Measurements from ENCODE around the gene TLL1.

TLL1 gene

DNA sequence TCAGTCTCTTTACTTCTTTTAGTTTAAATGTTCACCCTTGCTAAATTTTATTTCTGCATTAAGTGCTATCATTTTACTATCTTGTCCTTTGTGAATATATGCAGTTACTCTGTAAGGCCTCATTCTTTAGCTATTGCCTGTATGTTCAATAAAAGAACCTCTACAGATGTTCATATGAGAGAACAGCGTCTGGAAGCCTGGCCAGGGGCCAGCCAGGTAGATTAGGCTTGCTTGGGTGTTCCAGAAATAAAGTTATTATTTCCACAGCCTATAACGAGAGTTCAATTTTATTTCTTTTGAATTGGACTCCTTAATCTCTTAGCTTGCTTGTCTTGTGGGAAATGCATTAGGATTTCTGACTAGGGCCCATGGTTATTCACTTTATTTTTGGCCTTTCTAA, 214.5 kb downstream of the TLL1 start:
- TF ChIP-seq, protein P1, sequence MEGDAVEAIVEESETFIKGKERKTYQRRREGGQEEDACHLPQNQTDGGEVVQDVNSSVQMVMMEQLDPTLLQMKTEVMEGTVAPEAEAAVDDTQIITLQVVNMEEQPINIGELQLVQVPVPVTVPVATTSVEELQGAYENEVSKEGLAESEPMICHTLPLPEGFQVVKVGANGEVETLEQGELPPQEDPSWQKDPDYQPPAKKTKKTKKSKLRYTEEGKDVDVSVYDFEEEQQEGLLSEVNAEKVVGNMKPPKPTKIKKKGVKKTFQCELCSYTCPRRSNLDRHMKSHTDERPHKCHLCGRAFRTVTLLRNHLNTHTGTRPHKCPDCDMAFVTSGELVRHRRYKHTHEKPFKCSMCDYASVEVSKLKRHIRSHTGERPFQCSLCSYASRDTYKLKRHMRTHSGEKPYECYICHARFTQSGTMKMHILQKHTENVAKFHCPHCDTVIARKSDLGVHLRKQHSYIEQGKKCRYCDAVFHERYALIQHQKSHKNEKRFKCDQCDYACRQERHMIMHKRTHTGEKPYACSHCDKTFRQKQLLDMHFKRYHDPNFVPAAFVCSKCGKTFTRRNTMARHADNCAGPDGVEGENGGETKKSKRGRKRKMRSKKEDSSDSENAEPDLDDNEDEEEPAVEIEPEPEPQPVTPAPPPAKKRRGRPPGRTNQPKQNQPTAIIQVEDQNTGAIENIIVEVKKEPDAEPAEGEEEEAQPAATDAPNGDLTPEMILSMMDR (IDR thresholded peaks at IDR 0.05; ENCODE audit: low read depth, low read length, missing control alignments), result no peak
- no peak for DNase-seq (ENCODE audit: low read depth)
- H3K4me3 ChIP-seq (ENCODE audit: low read depth, low read length), result no peak overlapping the region
- in situ Hi-C loops (cut with HindIII; ENCODE audit: low sequenced_read_pairs), result no loop called here

DNA sequence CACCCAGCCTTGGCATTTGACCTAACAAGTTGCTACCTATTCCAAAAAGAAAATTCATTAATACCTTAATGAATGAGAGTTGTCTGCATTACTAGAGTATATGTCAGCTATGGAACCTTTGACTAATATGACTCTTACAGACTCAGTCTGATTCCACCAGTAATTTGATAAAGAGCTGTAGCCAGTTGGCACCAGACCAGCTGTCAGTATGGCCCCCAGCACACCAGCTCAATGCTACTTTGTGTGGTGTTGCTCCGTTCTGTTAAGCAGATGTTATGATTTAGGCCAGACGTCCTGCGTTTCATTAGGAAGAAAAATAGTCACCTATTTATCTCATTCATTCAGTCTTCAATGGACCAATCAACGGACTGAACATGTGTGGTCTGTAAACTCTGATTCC, 215.5 kb downstream of the TLL1 start:
- in situ Hi-C loops (cut with HindIII; ENCODE audit: low sequenced_read_pairs), result no loop called here
- H3K4me3 ChIP-seq (ENCODE audit: low read depth, low read length), result no peak overlapping the region
- TF ChIP-seq, protein P1 (IDR thresholded peaks at IDR 0.05; ENCODE audit: low read depth, low read length, missing control alignments), result no peak
- no peak for DNase-seq (ENCODE audit: low read depth)

DNA sequence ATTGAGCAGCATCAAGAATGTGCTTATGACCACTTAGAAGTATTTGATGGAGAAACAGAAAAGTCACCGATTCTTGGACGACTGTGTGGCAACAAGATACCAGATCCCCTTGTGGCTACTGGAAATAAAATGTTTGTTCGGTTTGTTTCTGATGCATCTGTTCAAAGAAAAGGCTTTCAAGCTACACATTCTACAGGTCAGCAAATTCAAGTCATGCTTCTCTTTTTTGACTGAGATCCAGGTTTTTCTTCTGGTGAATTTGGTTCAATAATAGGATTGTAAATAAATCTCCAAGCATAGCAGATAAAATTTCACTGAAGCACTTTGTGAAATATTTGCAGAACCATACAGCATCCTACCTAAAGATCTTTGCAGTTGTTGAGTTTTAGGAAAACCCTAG, 218.1 kb downstream of the TLL1 start:
- no peak overlapping the region for H3K4me3 ChIP-seq (ENCODE audit: low read depth, low read length)
- no peak for DNase-seq (ENCODE audit: low read depth)
- TF ChIP-seq, protein P1 (IDR thresholded peaks at IDR 0.05; ENCODE audit: low read depth, low read length, missing control alignments), result peak; percentile 12
- in situ Hi-C loops (cut with HindIII; ENCODE audit: low sequenced_read_pairs), result no loop called here

DNA sequence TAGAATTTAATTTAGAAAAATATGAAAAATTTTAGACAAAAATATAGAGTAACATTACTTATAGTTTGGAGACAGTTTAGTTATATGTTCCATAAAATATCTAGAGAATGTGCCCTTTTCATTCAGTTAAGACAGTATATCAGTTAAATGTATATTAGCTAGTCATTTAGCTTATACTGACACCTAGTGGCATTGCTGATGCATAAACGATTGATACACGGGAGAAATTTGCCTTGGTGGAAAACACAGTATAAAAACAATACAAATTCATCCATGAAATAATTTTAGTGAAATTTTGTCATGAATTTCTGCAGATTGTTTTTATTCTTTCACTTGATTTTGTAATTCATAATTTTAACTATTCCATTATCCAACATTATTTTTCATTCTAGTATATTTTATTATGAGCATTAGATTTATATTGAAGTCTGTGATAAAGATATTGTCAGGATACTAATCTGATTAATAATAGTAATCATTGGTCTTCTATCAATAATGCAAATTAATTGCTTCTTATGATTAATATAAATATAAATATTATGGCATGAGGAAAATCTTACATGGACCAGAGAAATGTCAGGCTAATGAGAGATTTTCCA, 219.0 kb downstream of the TLL1 start:
- in situ Hi-C loops (cut with HindIII; ENCODE audit: low sequenced_read_pairs), result no loop called here
- peak; percentile 18 for DNase-seq (ENCODE audit: low read depth)

DNA sequence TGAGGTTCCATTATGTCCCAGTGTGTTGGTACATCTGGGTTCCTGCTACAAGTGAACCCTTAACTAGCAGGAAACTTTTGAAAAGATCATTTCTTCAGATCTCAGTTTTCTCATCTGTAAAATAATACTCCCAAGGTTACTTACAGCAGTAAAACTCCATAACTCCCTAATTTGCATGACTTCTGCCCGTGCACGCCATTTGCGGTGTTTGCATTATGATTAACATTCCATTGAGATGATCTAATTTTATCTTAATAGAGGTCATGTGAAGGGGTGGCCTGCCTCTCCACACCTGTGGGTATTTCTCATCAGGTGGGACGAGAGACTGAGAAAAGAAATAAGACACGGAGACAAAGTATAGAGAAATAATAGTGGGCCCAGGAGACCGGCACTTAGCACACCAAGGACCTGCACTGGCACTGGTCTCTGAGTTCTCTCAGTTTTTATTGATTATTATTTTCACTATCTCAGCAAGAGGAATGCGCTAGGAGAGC, 219.8 kb downstream of the TLL1 start:
- no peak for DNase-seq (ENCODE audit: low read depth)
- in situ Hi-C loops (cut with HindIII; ENCODE audit: low sequenced_read_pairs), result no loop called here
- H3K4me3 ChIP-seq (ENCODE audit: low read depth, low read length), result no peak overlapping the region
- TF ChIP-seq, protein P1 (IDR thresholded peaks at IDR 0.05; ENCODE audit: low read depth, low read length, missing control alignments), result no peak

More for the DNA sequence above, 219.0 kb downstream of the TLL1 start:
- TF ChIP-seq, protein P1 (IDR thresholded peaks at IDR 0.05; ENCODE audit: low read depth, low read length, missing control alignments), result peak; percentile 55
- H3K4me3 ChIP-seq (ENCODE audit: low read depth, low read length), result no peak overlapping the region

DNA sequence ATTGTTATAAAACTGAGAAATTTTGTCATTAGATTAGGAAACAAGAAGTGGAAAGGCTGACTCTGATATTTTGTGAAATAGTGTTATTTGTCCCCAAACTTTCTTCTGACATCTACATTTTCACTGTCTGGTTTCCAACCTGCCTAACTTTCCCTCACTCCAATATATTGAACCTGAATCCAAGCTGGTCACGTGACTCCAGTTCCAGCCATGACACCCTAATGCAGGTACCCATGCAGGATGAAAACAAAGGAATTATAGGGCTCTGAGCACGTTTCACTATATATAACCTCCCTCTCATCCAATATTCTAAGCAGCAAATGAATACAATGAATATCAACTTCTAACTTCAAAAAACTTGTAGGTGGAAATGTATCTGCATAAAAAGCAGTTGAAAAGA, 231.6 kb downstream of the TLL1 start:
- TF ChIP-seq, protein P1 (IDR thresholded peaks at IDR 0.05; ENCODE audit: low read depth, low read length, missing control alignments), result no peak
- in situ Hi-C loops (cut with HindIII; ENCODE audit: low sequenced_read_pairs), result no loop called here
- DNase-seq (ENCODE audit: low read depth), result no peak
- H3K4me3 ChIP-seq (ENCODE audit: low read depth, low read length), result no peak overlapping the region
